ENCODE measurements around the gene NCBP2L.
"Not testable (repeated sequence)": the region's sequence is repeated elsewhere in the genome, so short reads cannot be mapped to it uniquely, and the experiment has no call there.

The NCBP2L gene

GRCh38 chrX:107810053-107810452 lies 32.5 kb downstream of the NCBP2L start:
- not testable (repeated sequence) for DNase-seq (ENCODE audit: low read depth)

- DNase-seq (ENCODE audit: low read depth): no peak
These were observed 41.5 kb downstream of the NCBP2L start for GRCh38 chrX:107818900-107819521.

- DNase-seq (ENCODE audit: low read depth): no peak
These were observed 45.5 kb downstream of the NCBP2L start for GRCh38 chrX:107823042-107823441.

GRCh38 chrX:107823456-107823855 lies 45.9 kb downstream of the NCBP2L start:
- DNase-seq (ENCODE audit: low read depth): peak; percentile 50

GRCh38 chrX:107825698-107826237 lies 48.2 kb downstream of the NCBP2L start, which contains the start of gene MID2:
TSS of gene MID2 (plus strand) at chrX:107825866. CDS start at chrX:107826427, 561 bp downstream.
- peak; percentile 52 for DNase-seq (ENCODE audit: low read depth)

GRCh38 chrX:107826238-107827029 lies 48.9 kb downstream of the NCBP2L start:
- peak; percentile 41 for DNase-seq (ENCODE audit: low read depth)

- peak; percentile 5 for DNase-seq (ENCODE audit: low read depth)
These were observed 49.7 kb downstream of the NCBP2L start for GRCh38 chrX:107827030-107827831.

- DNase-seq (ENCODE audit: low read depth): no peak
These were observed 50.3 kb downstream of the NCBP2L start for GRCh38 chrX:107827852-107828251.

GRCh38 chrX:107829878-107830277 lies 52.3 kb downstream of the NCBP2L start:
- no peak for DNase-seq (ENCODE audit: low read depth)

- DNase-seq (ENCODE audit: low read depth): no peak
These were observed 53.7 kb downstream of the NCBP2L start for GRCh38 chrX:107831071-107831730.

- DNase-seq (ENCODE audit: low read depth): no peak
These were observed 57.0 kb downstream of the NCBP2L start for GRCh38 chrX:107834275-107835201.

GRCh38 chrX:107836958-107837357 lies 59.4 kb downstream of the NCBP2L start:
- no peak for DNase-seq (ENCODE audit: low read depth)

- DNase-seq (ENCODE audit: low read depth): no peak
These were observed 63.4 kb downstream of the NCBP2L start for GRCh38 chrX:107840971-107841370.

- DNase-seq (ENCODE audit: low read depth): no peak
These were observed 65.3 kb downstream of the NCBP2L start for GRCh38 chrX:107842715-107843400.
